ENCODE results near the gene CRPPA.

Gene CRPPA

DNA sequence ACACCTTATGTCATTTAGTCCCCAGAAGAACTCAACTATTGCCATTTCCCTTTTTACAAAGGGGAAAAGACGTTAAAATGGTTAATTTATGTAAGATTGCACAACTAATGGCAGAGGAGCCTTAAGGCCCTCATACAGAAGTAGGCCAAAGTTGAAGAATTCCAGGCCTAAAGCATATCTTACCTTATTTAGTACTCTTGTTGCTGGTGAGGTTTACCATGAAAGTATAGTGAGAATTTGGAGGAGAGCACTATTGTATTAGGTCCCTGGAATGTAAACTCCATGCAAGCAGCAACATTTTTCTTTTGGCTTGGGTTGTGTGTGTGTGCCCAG is 731 bp upstream of the CRPPA start:
- peak; percentile 54 for DNase-seq

DNA sequence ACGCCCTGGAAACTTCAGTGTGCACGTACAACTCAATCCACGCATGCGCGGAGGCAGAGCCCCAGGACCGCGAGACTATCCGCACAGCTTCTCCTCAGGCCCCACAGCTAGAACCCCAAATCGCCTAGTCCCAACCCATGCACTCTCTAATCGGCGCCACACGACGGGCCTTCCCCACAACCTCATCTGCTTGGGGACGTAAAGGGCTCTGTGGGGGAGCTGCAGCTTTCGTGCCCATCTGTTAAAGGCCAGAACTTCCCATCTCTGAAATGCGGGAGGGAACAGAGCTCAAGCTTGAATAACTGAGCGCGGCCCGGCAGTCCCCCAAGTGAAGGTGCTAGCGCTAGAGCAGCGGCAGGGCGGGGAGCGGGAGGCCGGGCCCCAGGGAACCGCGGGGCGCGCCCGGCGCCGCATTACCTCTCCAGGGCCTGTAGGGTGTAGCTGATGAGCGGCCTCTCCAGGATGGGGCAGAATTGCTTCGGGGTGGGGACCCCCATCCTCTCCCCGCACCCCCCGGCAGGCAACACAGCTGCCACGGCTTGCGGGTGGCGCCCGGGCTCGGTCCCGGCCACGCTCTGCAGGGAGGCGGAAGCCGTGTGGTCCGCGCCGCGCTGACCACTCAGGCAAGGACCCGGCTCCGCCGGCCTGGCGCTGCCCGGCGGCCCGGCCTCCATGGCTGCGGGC is 547 bp downstream of the CRPPA start:
- peak; percentile 93 for DNase-seq

DNA sequence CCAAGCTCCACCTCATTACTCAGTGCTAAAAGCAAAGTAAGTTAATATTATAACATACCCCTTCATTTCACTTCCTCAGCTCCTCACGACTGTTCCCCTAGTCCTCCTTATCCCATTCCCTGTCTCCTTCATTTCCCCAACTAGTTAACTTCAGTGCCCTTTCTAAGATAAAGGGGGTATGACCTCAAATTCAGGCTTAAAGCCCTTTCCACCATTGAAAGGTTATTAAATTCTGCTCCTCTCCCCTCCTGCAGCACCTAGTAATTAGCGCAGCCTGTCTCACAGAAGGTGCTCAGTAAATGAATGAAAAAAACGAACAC is 1.0 kb downstream of the CRPPA start:
- DNase-seq: no peak

DNA sequence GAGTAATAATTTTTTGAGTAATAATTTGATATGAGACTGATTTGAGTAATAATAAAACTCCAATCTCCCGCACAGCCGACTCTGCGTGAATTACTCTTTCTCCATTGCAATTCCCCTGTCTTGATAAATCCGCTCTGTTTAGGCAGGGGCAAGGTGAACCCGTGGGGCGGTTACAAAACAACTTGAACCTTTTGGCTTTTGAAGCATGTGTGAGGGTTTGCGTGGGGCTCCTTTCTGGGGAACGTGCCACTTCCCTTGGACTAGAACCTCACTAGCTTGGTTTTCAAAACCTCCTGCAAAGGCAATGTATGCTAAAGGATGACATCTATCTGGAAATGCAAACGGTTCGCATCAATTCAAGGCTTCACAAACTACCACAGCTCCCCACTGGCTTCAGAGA is 1.5 kb downstream of the CRPPA start:
- DNase-seq: peak; percentile 62

GRCh38 chr7:16419126-16419525 is 2.2 kb downstream of the CRPPA start:
- no peak for DNase-seq

GRCh38 chr7:16417906-16418305 is 3.4 kb downstream of the CRPPA start:
- peak; percentile 54 for DNase-seq

GRCh38 chr7:16416289-16417282 is 4.8 kb downstream of the CRPPA start:
- DNase-seq: peak; percentile 71

GRCh38 chr7:16412274-16413254 is 8.8 kb downstream of the CRPPA start:
- DNase-seq: no peak

GRCh38 chr7:16411391-16411790 is 9.9 kb downstream of the CRPPA start:
- DNase-seq: no peak

DNA sequence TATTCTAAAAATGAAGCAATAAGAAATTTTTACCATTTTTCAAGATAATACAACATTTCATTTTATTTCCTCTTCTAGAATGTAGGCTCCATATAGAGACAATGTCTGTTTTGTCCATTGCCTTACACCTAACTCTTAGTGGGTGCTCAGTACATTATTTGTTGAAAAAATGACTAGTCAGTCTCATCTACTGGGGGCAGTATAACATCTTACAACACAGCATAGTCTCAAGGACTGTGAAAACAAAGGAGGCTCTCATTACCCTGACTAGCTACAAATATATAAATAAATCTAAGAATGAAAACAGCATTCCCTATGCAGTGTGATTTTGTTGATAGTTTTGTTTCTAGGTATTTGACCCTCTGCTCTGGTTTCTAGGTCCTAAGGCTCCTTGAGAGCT is 11.6 kb downstream of the CRPPA start:
- peak; percentile 40 for DNase-seq

DNA sequence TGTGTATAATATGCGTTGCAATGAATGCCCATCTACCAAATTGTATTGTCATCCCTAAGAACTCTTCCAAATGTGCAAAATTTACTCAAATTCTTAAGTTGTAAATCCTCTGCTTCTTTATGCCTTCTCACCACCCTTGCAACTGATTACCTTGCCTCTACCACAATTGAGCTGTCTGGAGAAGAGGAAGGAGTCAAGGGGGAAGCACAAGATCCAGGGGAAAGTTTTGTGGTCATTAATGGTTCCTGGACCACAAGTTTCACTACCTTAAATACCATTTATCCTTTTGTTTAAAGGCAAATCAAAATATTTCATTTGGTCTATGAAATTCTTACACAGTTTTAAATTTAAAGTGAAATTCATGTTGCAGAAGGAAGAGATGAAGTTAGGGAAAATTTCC is 16.7 kb downstream of the CRPPA start:
- DNase-seq: no peak

GRCh38 chr7:16403475-16403874 is 17.9 kb downstream of the CRPPA start:
- DNase-seq: no peak

- DNase-seq: no peak
These were observed 18.4 kb downstream of the CRPPA start for GRCh38 chr7:16402940-16403339.

- DNase-seq: no peak
These were observed 19.2 kb downstream of the CRPPA start for GRCh38 chr7:16402091-16402490.

DNA sequence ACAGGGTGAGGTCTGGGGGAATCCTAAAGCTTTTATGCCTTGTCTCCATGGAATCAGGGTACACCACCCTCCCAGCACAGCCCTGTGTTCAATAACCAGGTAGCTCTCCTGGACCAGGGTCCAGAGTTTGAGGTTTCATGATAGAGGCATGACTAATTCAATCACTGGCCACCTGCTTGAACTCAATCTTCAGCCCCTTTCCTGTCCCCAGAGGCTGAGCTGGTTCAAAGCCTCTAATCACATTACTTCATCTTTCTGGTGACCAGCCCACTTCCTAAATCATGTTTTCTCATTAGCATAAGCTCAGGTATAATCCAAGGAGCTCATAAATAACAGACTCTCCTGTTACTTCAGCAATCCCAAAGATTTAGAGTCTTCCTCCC is 20.5 kb downstream of the CRPPA start:
- DNase-seq: no peak

- DNase-seq: no peak
These were observed 21.1 kb downstream of the CRPPA start for GRCh38 chr7:16399916-16400892.

- no peak for DNase-seq
These were observed 22.0 kb downstream of the CRPPA start for GRCh38 chr7:16399265-16399831.

- DNase-seq: no peak
These were observed 23.0 kb downstream of the CRPPA start for GRCh38 chr7:16398146-16399017.

DNA sequence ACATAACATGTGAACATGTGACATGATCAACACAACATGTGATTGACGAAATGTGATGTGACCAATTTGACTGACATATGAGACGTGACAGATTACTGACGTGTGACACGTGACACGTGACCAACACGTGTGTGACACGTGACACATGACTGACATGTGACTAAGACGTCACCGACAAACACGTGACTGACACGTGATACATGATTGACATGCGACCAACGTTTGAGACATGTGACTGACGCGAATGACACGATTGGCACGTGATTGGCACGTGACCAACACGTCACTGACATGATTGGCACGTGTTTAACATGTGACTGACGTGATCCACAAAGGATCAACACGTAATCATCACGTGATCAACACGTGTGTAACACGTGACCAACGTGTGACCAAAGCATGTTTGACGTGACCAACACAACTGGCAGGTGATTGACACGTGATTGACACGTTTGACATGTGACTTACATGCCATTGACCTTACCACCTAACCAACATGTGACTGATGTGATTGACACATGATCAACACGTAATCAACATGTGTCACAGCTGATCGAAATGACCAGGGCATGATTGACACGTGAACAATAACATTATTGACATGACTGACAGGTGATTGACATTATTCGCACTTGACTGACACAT is 23.7 kb downstream of the CRPPA start:
- no peak for DNase-seq
